Stimulated activated CD4-positive, alpha-beta T cell treated with anti-CD3 and anti-CD28 coated beads, Interleukin-15, amount 100 ng/mL, for 48 hours (primary cell): ENCODE data around the gene LRIG3.
"Not testable (repeated sequence)": the region's sequence is repeated elsewhere in the genome, so short reads cannot be mapped to it uniquely, and the experiment has no call there.

Experiments used
- DNase-seq, 2 donors: peaks; one replicate each; pipeline ENCODE4 v3.0.0-alpha.2; 2020; ENCODE audit warnings: low read depth in 2 of 2

The LRIG3 gene

GRCh38 chr12:58920102-58920960 is at the start of gene LRIG3:
Gene LRIG3 (minus strand): TSS chr12:58920504. CDS start chr12:58920235, 269 bp downstream.
- no peak for DNase-seq

- DNase-seq: no peak
These were observed 48.9 kb upstream of the LRIG3 start for GRCh38 chr12:58969237-58969636.

- DNase-seq: no peak
These were observed 47.3 kb upstream of the LRIG3 start for GRCh38 chr12:58967561-58967960.

- no peak for DNase-seq
These were observed 46.6 kb upstream of the LRIG3 start for GRCh38 chr12:58966939-58967338.

GRCh38 chr12:58965568-58965967 is 45.3 kb upstream of the LRIG3 start:
- no peak for DNase-seq

- no peak for DNase-seq
These were observed 43.5 kb upstream of the LRIG3 start for GRCh38 chr12:58963844-58964243.

- DNase-seq: no peak
These were observed 41.6 kb upstream of the LRIG3 start for GRCh38 chr12:58961906-58962305.

GRCh38 chr12:58961166-58961565 is 40.9 kb upstream of the LRIG3 start:
- DNase-seq: no peak

GRCh38 chr12:58959639-58960300 is 39.5 kb upstream of the LRIG3 start:
- no peak for DNase-seq

GRCh38 chr12:58957298-58957697 is 37.0 kb upstream of the LRIG3 start:
- DNase-seq: no peak

- DNase-seq: no peak
These were observed 35.5 kb upstream of the LRIG3 start for GRCh38 chr12:58955849-58956248.

GRCh38 chr12:58954002-58954401 is 33.7 kb upstream of the LRIG3 start:
- DNase-seq: no peak

GRCh38 chr12:58950739-58951100 is 30.4 kb upstream of the LRIG3 start:
- DNase-seq: no peak

- not testable (repeated sequence) for DNase-seq
These were observed 29.8 kb upstream of the LRIG3 start for GRCh38 chr12:58949954-58950738.

GRCh38 chr12:58943079-58943478 is 22.8 kb upstream of the LRIG3 start:
- no peak for DNase-seq

GRCh38 chr12:58942345-58942744 is 22.0 kb upstream of the LRIG3 start:
- no peak for DNase-seq

- DNase-seq: no peak
These were observed 19.2 kb upstream of the LRIG3 start for GRCh38 chr12:58939399-58940100.

GRCh38 chr12:58938440-58938839 is 18.1 kb upstream of the LRIG3 start:
- no peak for DNase-seq

GRCh38 chr12:58934528-58934927 is 14.2 kb upstream of the LRIG3 start:
- DNase-seq: no peak

- DNase-seq: no peak
These were observed 12.7 kb upstream of the LRIG3 start for GRCh38 chr12:58932806-58933681.

GRCh38 chr12:58931518-58931917 is 11.2 kb upstream of the LRIG3 start:
- no peak for DNase-seq
